AG09319 (cell line): ENCODE data around the gene ATP10B.

Source experiments
- DNase-seq: peaks from one replicate; pipeline ENCODE4 v3.0.0-alpha.2; 2010; ENCODE audit warnings: low read depth; ENCODE audit errors: extremely low read depth
- TF ChIP-seq, protein P1 (sequence below): IDR thresholded peaks from 2 replicates; pipeline ENCODE4 v1.5.1; 2011; ENCODE audit warnings: low read depth, mild to moderate bottlenecking, inconsistent platforms, low read length, moderate library complexity

Gene ATP10B

DNA sequence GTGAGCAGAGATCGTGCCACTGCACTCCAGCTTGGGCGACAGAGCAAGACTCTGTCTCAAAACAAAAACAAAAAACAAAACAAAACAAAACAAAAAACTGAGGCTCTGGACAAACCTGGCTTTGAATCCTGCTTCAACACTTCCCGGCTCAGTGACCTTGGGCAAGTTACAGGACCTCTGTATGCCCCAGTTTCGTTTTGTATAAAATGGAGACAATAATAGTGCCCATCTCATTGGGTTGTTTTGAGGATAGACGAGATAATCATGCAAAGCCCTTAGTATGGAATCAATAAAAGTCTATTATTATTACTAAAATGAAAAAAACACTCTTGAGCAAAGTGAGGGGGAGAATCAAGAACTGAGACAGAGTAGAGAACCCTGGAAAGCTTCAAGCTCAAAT is 184.9 kb downstream of the ATP10B start:
- TF ChIP-seq, protein P1, sequence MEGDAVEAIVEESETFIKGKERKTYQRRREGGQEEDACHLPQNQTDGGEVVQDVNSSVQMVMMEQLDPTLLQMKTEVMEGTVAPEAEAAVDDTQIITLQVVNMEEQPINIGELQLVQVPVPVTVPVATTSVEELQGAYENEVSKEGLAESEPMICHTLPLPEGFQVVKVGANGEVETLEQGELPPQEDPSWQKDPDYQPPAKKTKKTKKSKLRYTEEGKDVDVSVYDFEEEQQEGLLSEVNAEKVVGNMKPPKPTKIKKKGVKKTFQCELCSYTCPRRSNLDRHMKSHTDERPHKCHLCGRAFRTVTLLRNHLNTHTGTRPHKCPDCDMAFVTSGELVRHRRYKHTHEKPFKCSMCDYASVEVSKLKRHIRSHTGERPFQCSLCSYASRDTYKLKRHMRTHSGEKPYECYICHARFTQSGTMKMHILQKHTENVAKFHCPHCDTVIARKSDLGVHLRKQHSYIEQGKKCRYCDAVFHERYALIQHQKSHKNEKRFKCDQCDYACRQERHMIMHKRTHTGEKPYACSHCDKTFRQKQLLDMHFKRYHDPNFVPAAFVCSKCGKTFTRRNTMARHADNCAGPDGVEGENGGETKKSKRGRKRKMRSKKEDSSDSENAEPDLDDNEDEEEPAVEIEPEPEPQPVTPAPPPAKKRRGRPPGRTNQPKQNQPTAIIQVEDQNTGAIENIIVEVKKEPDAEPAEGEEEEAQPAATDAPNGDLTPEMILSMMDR = no peak
- DNase-seq = no peak

DNA sequence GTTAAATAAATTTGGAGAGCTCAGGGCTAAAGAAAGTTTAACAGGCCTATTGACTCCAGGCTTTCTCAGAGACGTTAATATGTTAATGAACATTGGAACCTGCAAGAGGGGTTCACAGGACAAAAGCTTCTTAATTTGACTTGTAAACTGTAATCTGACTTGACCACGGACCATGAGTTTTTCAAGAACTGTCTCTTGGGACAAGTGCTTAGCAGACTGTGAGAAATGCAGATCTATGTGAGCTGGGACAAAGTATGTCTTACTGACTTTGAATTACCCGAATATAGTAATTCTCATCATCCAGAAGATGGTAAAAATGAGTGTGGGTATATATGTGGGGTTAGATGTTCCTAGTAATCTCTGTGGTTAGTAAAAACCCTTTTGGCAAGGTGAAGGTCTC is 186.6 kb downstream of the ATP10B start:
- TF ChIP-seq, protein P1 = no peak
- no peak for DNase-seq

DNA sequence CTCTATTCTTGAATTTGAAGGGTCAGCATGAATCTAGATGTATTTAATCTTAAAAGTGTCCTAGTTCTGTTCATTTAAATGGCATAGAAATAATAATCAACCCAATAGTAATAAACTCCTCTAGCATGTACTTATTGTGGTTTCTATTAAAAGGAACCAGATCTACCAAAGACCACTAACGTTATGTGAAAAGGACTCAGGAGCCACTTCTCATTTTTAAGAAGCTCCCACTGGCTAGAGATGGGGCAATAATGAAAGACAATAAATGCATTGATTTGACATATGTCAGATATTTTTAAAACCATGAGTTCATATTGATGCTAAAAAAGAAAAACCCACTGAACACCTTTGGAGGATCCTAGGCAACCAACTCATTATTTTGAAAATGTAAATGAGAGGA is 191.9 kb downstream of the ATP10B start:
- no peak for DNase-seq
- TF ChIP-seq, protein P1 = no peak

DNA sequence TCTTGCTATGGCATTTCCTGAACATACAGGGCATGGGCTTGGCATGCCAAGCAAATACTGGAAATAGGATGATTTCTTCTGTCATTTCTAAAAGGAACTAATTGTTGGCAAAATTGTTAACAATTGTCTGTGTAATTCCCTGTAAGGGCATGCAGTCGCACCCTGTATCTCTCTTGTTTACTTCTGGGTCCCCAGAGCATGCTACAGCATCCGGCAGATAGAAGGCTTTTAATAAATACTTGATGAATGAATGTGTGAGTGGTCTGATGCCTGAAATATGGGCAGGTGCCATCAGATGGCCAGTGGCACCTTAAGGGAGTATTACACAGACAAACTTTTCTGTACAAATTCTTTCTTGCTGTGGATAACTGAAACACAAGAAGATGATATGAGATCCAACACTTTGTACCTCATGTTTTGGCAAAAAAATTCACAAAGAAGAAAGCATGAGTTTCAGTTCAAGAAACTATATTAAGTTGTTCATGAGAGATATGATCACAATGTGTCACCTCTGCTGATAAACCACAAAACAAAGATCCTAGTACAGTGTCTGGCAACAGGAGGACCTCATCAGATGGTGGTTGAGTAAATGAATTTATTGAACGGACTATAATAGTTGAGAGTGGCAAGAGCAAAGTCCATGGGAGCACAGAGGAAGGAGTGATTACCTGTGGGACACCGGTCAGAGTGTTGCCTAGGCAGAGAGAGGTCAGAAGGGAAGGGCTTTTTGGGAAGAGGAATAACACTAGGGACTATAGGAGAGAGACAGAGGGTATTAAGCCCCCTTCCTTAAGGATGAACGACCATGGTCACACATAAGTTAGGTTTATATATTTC is 194.2 kb downstream of the ATP10B start:
- TF ChIP-seq, protein P1 = no peak
- no peak for DNase-seq

DNA sequence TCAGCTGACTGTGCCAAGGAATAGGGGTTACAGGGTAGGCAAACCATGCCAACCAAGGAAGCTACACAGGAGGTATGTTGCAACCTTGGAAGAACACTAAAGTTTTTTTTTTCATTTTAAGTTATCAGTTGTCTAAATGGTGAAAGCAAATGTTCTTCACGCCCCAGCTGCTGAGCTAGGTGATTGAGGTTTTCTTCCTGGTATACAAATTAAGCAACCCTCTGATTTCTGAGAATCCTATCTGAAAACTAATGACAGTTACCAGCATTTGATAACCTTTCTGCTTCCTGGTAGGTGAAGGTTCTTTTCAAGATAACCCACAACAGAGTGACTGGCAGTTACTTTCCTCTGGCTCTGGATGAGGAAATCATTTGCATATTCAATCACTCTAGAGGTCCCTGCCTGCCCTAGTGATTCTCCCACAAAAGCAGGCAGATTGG is 194.9 kb downstream of the ATP10B start:
- TF ChIP-seq, protein P1 = no peak
- DNase-seq = no peak

DNA sequence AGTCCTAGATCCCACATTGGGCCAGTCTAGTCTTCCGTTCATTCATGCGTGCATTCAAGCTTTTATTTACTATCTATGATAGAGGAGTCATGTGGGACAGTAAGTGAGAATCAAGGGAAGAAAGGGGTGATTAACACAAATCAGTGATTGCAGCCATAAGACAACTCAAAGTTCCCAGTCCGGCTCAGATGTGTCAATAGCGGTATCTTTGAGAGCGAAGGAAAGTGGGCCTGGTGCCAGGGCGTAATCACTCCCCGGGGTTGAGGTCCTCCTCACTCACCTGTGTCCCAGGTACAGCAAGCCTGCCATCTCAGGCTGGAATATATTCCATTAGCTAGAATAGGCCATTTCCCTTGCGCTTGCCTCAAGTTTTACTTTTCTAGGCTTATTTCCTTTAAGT is 196.3 kb downstream of the ATP10B start:
- no peak for DNase-seq
- TF ChIP-seq, protein P1 = no peak
